ENCODE measurements around the gene PKP3. TPM values are rescaled to one million over a fixed set of nuclear protein-coding genes. Genes with fewer than 3 reads are reported as not detected.
A peak's percentile ranks its signal among the peaks of the same experiment; 100 is the strongest.

Gene PKP3
- total RNA-seq, 5 donors from 2014 or later (not counting 1 experiment from before 2014, with no cell fraction given): 0.32 to 0.85 (median 0.47) TPM; not detected in 1

- peaks cover 10 to 50% of the 10 kb centered on the region in 2 experiments for H3K4me1 ChIP-seq (ENCODE audit: control insufficient read depth in 1 of 2, extremely low read depth in 1 of 2, insufficient read depth in 2 of 2, low read length in 2 of 2)
- Mint-ChIP-seq H3K9me3 (no peaks in the 10 kb centered on the region), H3K36me3 (no peaks in the 10 kb centered on the region), H3K4me1 (peaks cover 6 to 24% (median 19%) of the 10 kb centered on the region in 3 donors), H3K4me3 (no peak overlapping the region), H3K27ac (no peak overlapping the region), H3K27me3 (no peaks in the 10 kb centered on the region)
- H3K36me3 ChIP-seq (ENCODE audit: control insufficient read depth in 2 of 2, extremely low read depth in 1 of 2, insufficient read depth in 1 of 2, low read length in 1 of 2): peaks cover 0 to 4% of the 10 kb centered on the region in 2 donors
- H3K9me3 ChIP-seq: no peaks in the 10 kb centered on the region
- ChIA-PET POLR2A (interaction anchor here in 1 of 2 donors (0.6 kb wide), 1 partner anchor 235 kb away, joined by 3 read pairs; no protein-coding TSS in a partner anchor), CTCF (no interaction called here)
- no peak for ATAC-seq (replicated peaks in 1 of 4)
- 78% methylated on average over 5 of the region's 12 CpGs for WGBS (ENCODE audit: insufficient coverage)
- H3K4me3 ChIP-seq (ENCODE audit: control insufficient read depth in 1 of 2, extremely low read depth in 1 of 2, low read length in 1 of 2): no peak overlapping the region
- DNase-seq: no peak
- no peak overlapping the region for H3K27ac ChIP-seq (ENCODE audit: low read length)
- H3K27me3 ChIP-seq (replicated peaks in 1 of 2; ENCODE audit: control insufficient read depth in 2 of 2, extremely low read depth in 1 of 2, insufficient read depth in 2 of 2, low read length in 1 of 2): peaks cover 0 to 15% of the 10 kb centered on the region in 2 experiments
Measured at GRCh38 chr11:444396-445144, 50.6 kb downstream of the PKP3 start.

GRCh38 chr11:445765-446588 is 52.0 kb downstream of the PKP3 start:
- no peak for ATAC-seq (replicated peaks in 1 of 4)
- Histone ChIP-seq H3K4me1 (ENCODE audit: control insufficient read depth in 1 of 2, extremely low read depth in 1 of 2, insufficient read depth in 2 of 2, low read length in 2 of 2) (peaks cover 11 to 45% of the 10 kb centered on the region in 2 experiments), H3K4me3 (ENCODE audit: control insufficient read depth in 1 of 2, extremely low read depth in 1 of 2, low read length in 1 of 2) (no peak overlapping the region), H3K27ac (ENCODE audit: low read length) (no peak overlapping the region), H3K27me3 (replicated peaks in 1 of 2; ENCODE audit: control insufficient read depth in 2 of 2, extremely low read depth in 1 of 2, insufficient read depth in 2 of 2, low read length in 1 of 2) (peaks cover 0 to 13% of the 10 kb centered on the region in 2 experiments), H3K36me3 (ENCODE audit: control insufficient read depth in 2 of 2, extremely low read depth in 1 of 2, insufficient read depth in 1 of 2, low read length in 1 of 2) (no peaks in the 10 kb centered on the region), H3K9me3 (no peaks in the 10 kb centered on the region)
- ChIA-PET POLR2A (interaction anchor here in 1 of 2 donors (0.6 kb wide), 1 partner anchor 137 kb away, joined by 3 read pairs; no protein-coding TSS in a partner anchor), CTCF (interaction anchor here in 1 of 2 donors (0.7 kb wide), 1 partner anchor 42 kb away, joined by 3 read pairs; no protein-coding TSS in a partner anchor)
- Mint-ChIP-seq H3K27ac (no peak overlapping the region), H3K9me3 (no peaks in the 10 kb centered on the region), H3K4me1 (peaks cover 2 to 17% (median 13%) of the 10 kb centered on the region in 3 donors), H3K36me3 (no peaks in the 10 kb centered on the region), H3K4me3 (no peak overlapping the region), H3K27me3 (no peaks in the 10 kb centered on the region)
- no peak for DNase-seq
- WGBS (ENCODE audit: insufficient coverage): 84% methylated on average over 18 of the region's 20 CpGs

DNA sequence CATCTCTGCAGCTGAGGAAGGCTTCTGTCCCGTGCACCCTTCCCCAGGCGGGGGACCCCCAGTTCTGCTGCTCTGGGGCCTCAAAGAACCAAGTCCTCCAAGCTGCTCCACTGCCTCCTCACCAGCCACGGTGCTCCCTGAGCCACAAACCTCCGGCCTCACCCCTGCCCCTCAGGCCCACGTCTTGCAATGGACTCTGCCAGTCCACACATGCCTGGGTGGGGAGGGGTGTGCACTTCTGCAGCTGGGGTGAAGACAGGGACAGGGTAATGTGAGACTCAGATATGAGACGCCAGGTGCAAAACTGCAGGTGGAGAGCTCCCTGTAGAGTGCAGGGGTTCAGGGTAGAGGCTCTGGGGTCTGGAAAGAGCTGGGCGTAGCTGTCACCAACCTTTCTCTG is 52.9 kb downstream of the PKP3 start:
- no peaks in the 10 kb centered on the region for H3K9me3 ChIP-seq
- Mint-ChIP-seq H3K9me3 (no peaks in the 10 kb centered on the region), H3K4me1 (peaks cover 9 to 21% (median 19%) of the 10 kb centered on the region in 3 donors), H3K27me3 (no peaks in the 10 kb centered on the region), H3K4me3 (no peak overlapping the region), H3K36me3 (no peaks in the 10 kb centered on the region), H3K27ac (no peak overlapping the region)
- no peaks in the 10 kb centered on the region for H3K36me3 ChIP-seq (ENCODE audit: control insufficient read depth in 2 of 2, extremely low read depth in 1 of 2, insufficient read depth in 1 of 2, low read length in 1 of 2)
- H3K27ac ChIP-seq (ENCODE audit: low read length): no peak overlapping the region
- CTCF ChIA-PET: interaction anchor here in 1 of 2 donors (0.7 kb wide), 1 partner anchor 208 kb away, joined by 7 read pairs; no protein-coding TSS in a partner anchor
- H3K4me3 ChIP-seq (ENCODE audit: control insufficient read depth in 1 of 2, extremely low read depth in 1 of 2, low read length in 1 of 2): no peak overlapping the region
- H3K4me1 ChIP-seq (ENCODE audit: control insufficient read depth in 1 of 2, extremely low read depth in 1 of 2, insufficient read depth in 2 of 2, low read length in 2 of 2): peaks cover 12 to 45% of the 10 kb centered on the region in 2 experiments
- ATAC-seq (replicated peaks in 1 of 4) (no peak), DNase-seq (no peak)
- POLR2A ChIA-PET: no interaction called here
- WGBS (ENCODE audit: insufficient coverage): 88% methylated on average over 4 of the region's 7 CpGs
- H3K27me3 ChIP-seq (replicated peaks in 1 of 2; ENCODE audit: control insufficient read depth in 2 of 2, extremely low read depth in 1 of 2, insufficient read depth in 2 of 2, low read length in 1 of 2): peaks cover 0 to 11% of the 10 kb centered on the region in 2 experiments

DNA sequence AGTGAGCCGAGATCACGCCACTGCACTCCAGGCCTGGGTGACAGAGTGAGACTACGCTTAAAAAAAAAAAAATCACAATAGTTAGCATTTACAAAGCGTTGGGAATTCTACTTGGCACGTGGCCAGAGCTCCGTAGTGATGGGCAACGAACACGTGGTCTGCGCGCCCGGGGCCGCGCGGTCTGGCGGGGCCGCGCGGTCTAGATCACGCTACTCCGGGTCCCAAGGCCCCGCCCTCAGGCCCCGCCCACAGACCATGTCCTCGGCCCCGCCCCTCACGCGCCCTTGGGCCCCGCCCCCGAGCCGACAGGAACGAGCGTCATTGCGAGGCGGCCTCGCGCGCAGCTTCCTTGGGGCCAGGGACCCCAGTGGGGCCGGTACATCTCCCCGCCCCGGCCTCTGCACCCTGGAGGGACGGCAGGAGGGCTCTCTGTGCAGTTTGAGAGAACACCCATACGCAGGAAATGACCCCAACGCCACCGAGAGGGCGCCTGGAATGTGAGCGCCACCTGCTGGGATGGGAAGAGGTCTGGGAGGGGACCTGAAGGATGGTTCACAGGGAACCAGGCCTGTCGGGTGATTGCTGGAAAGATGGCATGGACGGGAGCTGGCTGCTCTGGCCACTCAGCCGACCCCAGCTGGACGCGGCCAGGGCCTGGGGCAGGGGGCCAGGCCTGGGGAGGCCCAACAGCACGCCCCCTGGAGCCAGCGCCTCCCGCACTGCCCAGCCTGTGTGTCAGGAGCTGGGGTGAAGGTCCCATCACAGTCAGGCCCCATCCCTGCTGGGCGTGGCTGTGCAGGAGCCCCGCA is 54.1 kb downstream of the PKP3 start:
- Histone ChIP-seq H3K27ac (ENCODE audit: low read length) (peak overlapping the region; percentile 91), H3K36me3 (ENCODE audit: control insufficient read depth in 2 of 2, extremely low read depth in 1 of 2, insufficient read depth in 1 of 2, low read length in 1 of 2) (peaks cover 3% of the 10 kb centered on the region in 2 donors), H3K4me1 (ENCODE audit: control insufficient read depth in 1 of 2, extremely low read depth in 1 of 2, insufficient read depth in 2 of 2, low read length in 2 of 2) (peaks cover 12 to 38% of the 10 kb centered on the region in 2 experiments), H3K9me3 (no peaks in the 10 kb centered on the region), H3K4me3 (ENCODE audit: control insufficient read depth in 1 of 2, extremely low read depth in 1 of 2, low read length in 1 of 2) (peak overlapping the region; percentile 66 to 83), H3K27me3 (replicated peaks in 1 of 2; ENCODE audit: control insufficient read depth in 2 of 2, extremely low read depth in 1 of 2, insufficient read depth in 2 of 2, low read length in 1 of 2) (peaks cover 0 to 5% of the 10 kb centered on the region in 2 experiments)
- ATAC-seq (replicated peaks in 1 of 4) (peak; percentile 65 to 72 (median 65)), DNase-seq (peak; percentile 81 to 98 (median 93))
- Mint-ChIP-seq H3K36me3 (peaks cover 4% of the 10 kb centered on the region), H3K27ac (peak overlapping the region; percentile 92 to 95), H3K27me3 (no peaks in the 10 kb centered on the region), H3K9me3 (no peaks in the 10 kb centered on the region), H3K4me1 (peaks cover 9 to 19% (median 19%) of the 10 kb centered on the region in 3 donors), H3K4me3 (peak overlapping the region; percentile 84 to 87 (median 86))
- POLR2A ChIA-PET: interaction anchor here (0.6 to 2.8 kb wide), 2 partner anchors 41 to 134 kb away, joined by 3 to 11 read pairs; partner anchors contain the start of gene IFITM1 (in 1 of the 2)
- CTCF ChIA-PET: interaction anchor here (0.6 to 4.1 kb wide), 7 partner anchors 34 to 241 kb away, joined by 3 to 38 read pairs (median 5); partner anchors contain the start of genes BET1L (in 1 of the 2), RIC8A (in 1 of the 2) and SIGIRR (in 1 of the 2)
- 2% methylated on average over 47 of the region's 55 CpGs for WGBS (ENCODE audit: insufficient coverage)

- Histone ChIP-seq H3K9me3 (no peaks in the 10 kb centered on the region), H3K36me3 (ENCODE audit: control insufficient read depth in 2 of 2, extremely low read depth in 1 of 2, insufficient read depth in 1 of 2, low read length in 1 of 2) (peaks cover 7 to 15% of the 10 kb centered on the region in 2 donors), H3K4me1 (ENCODE audit: control insufficient read depth in 1 of 2, extremely low read depth in 1 of 2, insufficient read depth in 2 of 2, low read length in 2 of 2) (peaks cover 12 to 39% of the 10 kb centered on the region in 2 experiments), H3K27ac (ENCODE audit: low read length) (peak within 1 kb of the TSS; percentile 82), H3K4me3 (ENCODE audit: control insufficient read depth in 1 of 2, extremely low read depth in 1 of 2, low read length in 1 of 2) (peak within 1 kb of the TSS; percentile 58 to 78), H3K27me3 (replicated peaks in 1 of 2; ENCODE audit: control insufficient read depth in 2 of 2, extremely low read depth in 1 of 2, insufficient read depth in 2 of 2, low read length in 1 of 2) (no peaks in the 10 kb centered on the region)
- Mint-ChIP-seq H3K4me1 (peaks cover 19 to 26% (median 21%) of the 10 kb centered on the region in 3 donors), H3K9me3 (no peaks in the 10 kb centered on the region), H3K27me3 (no peaks in the 10 kb centered on the region), H3K4me3 (peak within 1 kb of the TSS; percentile 84 to 92 (median 92)), H3K36me3 (peaks cover 8% of the 10 kb centered on the region), H3K27ac (peak within 1 kb of the TSS; percentile 88 to 92)
- POLR2A ChIA-PET: interaction anchor here in 1 of 2 donors (2.8 kb wide), 1 partner anchor 43 kb away, joined by 11 read pairs; no protein-coding TSS in a partner anchor
- CTCF ChIA-PET: interaction anchor here (0.6 to 4.1 kb wide), 8 partner anchors 36 to 199 kb away, joined by 3 to 38 read pairs (median 5); partner anchors contain the start of gene SIGIRR (in 1 of the 2)
- DNase-seq: peak; percentile 86 to 96 (median 92)
- WGBS (ENCODE audit: insufficient coverage): under 1% methylated on average over 93 of the region's 108 CpGs
- ATAC-seq (replicated peaks in 1 of 4): peak; percentile 80 to 83 (median 82)
Measured at GRCh38 chr11:449889-450808, 56.1 kb downstream of the PKP3 start, which contains the start of gene PTDSS2. PTDSS2 (plus strand) TSS chr11:450279; CDS start chr11:450456, 177 bp downstream.
